ENCODE results near the gene KCTD2.

Gene KCTD2

DNA sequence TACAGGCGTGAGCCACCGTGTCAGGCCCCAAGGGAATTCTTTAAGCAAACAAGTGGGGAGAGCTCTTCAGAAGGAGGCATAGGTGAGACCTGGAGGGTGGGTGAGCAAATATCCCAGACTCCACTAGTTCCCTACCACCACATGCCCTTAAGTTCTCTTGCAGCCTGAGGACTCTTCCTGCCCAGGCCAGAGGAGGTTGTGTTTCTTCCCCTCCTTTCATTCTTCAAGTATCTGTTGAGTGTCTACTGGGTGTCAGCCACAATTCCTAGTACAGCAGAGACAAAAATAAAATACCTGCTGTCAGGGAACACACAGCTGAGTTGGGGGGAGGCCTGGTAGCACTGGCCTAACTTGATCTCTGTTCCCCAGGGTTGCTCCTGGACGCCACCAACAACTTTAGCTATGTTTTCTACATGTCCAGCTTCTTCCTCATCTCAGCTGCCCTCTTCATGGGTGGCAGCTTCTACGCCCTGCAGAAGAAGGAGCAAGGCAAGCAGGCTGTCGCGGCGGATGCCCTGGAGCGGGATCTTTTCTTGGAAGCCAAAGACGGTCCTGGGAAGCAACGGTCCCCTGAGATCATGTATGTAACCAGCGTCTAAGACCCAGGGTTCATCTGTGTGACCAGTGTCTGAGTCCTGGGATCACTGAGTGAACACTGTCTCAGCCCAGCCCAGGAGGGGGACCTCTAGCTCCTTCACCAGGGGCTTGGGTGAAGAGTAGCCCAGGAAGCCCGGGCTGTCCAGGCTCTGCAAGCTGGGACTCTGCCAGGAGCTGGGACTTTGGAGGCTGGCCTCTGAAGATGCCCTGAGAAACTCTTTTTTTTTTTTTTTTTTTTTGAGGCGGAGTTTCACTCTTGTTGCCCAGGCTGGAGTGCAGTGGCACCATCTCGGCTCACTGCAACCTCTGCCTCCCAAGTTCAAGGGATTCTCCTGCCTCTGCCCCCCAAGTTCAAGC lies 56.9 kb downstream of the KCTD2 start:
- no peak for DNase-seq

DNA sequence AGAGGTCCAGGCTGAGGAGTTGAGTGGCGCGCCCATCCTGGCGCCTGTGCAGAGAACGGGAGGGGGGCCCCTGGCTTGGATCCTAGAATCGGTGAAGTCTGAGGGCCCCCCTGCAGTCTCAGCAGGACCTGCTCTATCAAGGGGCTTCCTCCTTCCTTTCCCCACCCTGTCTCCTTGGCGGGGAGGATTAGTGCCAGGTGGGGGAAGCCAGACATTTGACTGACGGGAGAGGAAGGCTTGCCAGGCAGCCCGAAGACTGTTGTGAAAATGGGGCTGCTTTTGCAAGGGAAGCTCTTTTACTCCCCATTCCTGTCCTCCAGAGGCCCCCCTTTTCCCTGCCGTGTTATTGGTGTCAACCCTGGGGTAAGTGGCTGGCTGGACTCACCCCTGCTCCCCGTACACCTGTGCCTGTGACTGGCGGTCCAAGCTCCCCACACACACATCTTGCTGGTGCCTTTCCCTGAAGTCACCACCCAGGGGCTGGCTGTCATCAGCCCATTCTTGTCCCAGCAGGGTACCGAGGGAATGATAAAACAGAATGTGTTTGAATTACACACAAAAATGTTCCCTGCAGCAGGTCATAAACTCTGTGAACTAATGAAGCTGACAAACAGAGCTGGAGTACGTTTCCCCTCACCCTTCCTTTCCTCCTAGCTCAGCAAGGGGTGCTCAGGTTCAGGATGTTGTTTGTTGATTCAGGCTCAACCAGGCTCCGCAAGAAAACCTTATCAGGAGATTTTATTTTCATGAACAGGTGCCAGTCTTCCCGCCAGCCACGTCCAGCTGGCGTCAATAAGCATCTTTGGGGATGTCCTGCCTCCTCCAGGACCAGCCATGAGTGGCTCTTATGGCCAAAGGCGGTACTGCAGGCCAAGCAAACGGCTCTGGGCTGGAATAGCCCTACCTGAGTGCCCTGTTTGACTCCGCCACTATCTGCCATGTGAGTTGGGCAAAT lies 58.4 kb downstream of the KCTD2 start:
- DNase-seq = no peak

DNA sequence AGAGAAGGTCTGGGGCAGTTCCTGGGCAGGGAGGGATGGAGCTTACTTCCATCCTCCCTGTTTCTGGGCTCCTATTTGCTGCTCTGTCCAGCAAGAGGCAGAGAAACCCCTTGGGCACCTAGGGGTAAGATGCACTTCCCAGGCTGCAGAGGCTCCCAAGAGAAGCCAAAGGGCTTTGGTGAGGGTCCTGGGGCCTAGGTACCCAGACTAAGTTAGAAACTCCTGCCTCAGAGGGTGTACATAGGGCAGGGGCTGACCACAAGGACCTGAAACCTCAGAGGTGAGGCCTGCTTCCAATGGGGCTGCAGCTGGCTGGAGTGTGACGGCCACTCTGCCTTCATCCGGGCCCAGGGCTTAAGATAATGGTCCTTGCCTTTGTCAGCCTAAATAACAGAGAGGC lies 61.2 kb downstream of the KCTD2 start:
- no peak for DNase-seq

DNA sequence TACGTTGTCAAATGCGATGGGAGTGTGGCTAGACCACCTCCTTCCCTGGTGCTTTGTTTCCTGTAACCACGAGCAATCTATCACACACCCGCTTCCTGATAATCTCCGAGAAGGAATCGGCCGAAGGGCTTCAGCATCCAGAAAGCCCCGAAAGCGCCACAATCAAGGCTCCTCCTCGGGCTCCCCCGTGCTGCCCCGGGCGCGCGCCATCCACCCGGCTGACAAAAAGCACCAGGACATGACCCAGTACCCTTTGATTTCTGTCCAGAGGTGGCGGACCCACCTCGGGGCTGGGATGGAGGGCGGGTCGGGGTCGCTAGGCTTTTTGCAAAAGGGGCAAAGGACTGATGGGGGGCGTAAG lies 62.0 kb downstream of the KCTD2 start:
- DNase-seq = peak; percentile 68

DNA sequence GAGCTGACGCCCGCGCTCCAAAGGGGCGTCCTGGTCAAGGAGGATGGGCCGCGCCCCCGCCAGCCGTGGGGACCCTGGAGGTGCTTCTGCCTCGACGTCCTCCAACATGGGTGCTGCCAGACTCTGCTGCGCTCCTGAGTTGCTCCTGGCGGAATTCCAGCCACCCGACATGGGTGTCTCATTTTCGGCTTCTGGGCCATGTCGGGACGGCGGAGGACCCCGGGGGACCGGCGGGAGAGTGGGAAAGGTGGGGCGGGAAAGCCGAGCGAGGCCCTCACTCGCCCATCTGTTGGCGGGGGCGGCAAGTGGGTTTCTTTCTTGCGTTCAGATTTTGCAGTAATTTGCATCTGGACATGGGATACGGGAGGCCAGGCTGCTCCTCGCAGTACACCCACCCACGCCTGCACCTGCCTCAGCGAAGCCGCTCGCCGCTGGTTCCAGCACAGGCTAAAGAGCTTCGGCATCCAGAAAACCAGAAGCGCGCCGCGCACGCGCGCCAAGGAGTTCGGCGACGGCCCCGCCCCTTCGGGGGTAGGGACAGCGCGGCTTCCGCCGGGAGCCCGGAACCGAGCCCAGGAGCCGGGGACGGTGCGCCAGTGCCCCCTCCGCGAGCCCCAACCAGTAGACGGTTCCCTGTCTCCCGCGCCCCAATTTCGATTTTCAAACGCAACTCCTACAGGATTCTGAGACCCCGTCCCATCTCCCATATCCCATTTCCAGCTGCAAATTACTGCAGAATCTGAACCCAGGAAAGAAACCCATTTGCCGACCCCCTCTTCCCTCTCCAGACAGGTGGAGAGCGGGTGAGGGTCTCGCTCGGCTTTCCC lies 62.6 kb downstream of the KCTD2 start, which contains the start of gene ARMC7:
TSS of gene ARMC7 (plus strand) at position 563 of the 827 bp plus-strand sequence. CDS start 320 bp downstream, outside the sequence.
- peak; percentile 97 for DNase-seq

DNA sequence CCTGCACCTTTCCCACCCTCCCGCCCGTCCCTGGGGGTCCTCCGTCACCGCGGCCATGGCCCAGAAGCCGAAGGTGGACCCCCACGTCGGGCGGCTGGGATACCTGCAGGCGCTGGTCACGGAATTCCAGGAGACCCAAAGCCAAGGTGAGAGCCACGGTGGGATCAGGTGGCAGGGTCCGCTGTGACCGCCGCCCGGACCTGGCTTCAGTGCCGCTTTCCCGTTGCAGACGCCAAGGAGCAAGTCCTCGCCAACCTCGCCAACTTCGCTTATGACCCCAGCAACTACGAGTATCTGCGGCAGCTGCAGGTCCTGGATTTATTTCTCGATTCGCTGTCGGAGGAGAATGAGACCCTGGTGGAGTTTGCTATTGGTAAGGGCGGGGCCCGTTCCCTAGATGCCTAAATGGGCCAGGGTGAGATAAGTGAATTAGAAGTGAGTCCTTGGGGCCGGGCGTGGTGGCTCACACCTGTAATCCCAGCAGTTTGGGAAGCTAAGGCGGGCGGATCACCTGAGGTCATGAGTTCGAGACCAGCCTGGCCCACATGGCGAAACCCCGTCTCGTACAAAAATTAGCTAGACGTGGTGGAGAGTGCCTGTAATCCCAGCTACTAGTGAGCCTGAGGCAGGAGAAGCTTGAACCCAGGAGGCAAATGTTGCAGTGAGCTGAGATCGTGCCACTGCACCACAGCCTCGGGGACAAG lies 63.4 kb downstream of the KCTD2 start:
- peak; percentile 65 for DNase-seq

DNA sequence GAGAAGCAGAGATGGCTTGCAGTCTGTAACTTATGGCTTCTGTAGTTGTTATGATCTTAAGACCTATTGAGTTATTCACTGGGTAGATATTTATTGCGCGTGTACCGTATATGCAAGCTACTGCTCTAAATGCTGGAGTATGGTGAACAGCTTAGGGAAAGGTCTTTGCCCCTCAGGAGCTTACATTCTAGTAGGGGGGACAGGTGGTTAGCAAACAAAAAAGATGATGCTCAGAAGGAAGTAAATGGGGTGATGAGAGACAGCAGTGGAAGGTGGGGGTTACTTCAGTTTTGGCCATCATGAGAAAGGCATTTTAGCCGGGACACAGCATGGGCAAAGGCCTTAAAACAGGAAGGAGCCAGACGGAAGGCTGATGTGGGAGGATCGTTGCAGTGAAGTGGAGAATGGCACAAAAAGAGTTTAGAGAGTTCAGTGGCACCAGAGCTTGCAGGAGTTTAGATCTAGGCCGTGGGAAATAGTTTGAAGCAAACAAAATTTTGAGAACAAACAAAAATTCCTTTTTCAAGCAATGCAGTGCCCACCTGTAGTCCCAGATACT lies 64.8 kb downstream of the KCTD2 start:
- DNase-seq = no peak

DNA sequence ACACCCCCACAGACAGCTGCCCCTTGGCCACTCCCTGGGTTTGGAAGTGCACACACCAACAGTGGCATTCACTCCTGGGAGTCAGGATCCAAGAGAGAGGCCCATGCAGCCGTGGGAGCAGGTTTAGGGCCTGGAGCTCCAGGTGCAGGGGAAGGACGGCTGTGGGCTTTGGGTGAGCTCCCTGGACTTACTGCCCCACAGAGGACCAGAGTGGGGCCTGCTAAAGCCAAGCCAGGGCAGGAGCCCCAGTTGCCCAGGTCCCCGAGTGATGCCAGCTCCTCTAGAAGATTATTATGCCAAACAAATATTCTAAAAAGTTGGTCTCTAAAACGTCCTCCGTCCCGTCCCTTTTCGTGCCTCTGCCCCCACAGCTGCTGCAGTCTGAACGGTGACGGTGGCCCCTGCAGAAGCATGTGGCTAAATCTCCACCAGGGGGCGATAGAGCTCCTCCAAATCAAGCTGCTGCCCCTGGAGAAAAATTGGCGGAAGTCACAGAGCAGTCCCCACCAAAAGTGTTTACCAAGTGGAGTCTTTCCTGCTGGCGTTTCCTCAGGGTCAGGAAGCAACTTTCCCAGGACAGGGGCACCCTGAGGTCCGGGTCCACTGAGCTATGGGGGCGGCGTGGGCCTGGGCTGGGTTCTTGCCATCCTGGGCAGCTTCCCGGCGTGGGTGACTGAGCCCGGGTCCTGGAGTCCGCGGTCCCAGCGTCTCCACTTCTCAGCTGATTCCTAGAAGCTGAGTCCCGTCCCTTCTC lies 67.0 kb downstream of the KCTD2 start:
- DNase-seq = peak; percentile 95

DNA sequence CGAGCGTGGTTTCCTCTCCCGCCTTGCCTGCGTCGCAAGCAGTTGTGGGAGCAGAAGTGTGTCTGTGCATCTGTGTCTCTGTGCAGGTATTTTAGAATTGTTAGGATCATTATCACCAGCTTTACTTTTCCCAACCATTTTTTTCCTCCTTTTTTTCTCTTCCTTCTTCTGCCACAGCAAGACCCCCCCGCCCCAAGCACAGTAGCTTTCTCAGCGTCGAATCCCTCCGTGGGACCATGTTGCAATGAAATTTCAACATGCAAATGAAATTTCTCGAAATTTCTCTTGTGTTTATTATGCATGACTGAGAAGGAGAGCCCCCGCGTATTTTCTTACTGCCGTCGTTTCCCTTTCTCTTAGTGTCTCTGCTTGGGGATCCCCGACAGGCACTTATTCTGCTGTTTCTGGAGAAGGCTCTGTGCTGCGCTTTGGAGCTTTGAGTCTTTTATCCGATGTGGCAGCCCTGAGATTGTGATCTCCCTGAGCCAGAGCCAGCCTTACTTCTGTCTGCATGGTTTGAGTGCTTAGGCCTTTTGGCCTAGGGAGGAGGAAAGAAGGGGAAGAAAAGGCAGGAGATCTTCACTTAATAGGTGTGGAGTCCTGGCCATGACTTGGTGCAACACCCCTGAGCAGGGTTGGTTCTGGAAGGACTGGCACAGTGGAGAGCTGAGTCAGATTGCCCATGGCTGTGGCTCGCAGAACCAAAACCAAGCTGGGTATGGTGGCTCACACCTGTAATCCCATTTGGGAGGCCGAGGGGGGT lies 67.7 kb downstream of the KCTD2 start:
- DNase-seq = no peak

All from activated CD8-positive, alpha-beta memory T cell treated with anti-CD3 and anti-CD28 coated beads, Interleukin-2, amount 50 U/mL, for 48 hours (primary cell).